ENCODE results near the gene MOV10L1. TPM values are rescaled to one million over a fixed set of nuclear protein-coding genes. Genes with fewer than 3 reads are reported as not detected.

MOV10L1 gene
- total and polyA plus RNA-seq, 9 of the 15 experiments (the other 6 are each of a cell fraction or from before 2014, with no cell fraction given): 0.06 to 0.43 (median 0.15) TPM

DNA sequence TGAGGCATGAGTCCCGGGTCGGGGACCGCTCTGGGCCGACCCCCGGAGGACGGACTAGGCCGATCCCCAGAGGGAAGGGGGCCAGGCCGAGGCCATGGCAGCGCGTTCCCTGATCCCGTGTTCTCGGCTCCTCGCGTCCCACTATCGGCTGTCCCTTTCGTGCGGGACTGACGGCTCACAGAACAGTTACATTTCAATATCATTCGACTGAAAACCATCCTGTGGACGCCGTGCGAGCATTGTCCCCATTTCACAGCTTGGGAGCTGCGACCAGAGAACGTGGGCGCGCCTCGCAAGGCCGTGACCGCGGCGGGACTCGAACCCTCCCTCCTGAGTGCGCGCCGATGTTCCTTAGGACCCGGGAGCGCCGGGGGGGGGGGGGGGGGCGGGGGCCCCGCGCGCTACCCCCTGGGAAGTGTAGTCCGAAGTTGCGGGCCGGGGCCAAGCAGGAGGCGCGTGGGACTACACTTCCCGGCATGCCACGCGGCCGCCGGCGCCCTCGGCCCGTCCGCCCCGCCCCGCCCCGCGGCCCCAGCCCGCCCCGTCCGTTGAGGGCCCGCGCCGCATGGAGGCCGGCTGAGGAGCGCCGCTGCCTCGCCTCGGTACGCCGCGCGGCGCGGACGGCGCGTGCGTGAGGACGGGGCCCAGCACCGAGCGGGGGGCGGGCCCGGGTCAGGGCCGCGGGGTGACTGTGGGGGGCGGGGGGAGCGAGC lies 95.7 kb downstream of the MOV10L1 start, which contains the start of gene TRABD (continued):
- TF ChIP-seq, protein P1, sequence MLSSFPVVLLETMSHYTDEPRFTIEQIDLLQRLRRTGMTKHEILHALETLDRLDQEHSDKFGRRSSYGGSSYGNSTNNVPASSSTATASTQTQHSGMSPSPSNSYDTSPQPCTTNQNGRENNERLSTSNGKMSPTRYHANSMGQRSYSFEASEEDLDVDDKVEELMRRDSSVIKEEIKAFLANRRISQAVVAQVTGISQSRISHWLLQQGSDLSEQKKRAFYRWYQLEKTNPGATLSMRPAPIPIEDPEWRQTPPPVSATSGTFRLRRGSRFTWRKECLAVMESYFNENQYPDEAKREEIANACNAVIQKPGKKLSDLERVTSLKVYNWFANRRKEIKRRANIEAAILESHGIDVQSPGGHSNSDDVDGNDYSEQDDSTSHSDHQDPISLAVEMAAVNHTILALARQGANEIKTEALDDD (IDR thresholded peaks at IDR 0.05): no peak
- TF ChIP-seq PRMT5 (CRISPR knock-in tag; IDR thresholded peaks at IDR 0.05) (no peak), CEBPB (tag; IDR thresholded peaks at IDR 0.05) (no peak), RBFOX2 (IDR thresholded peaks at IDR 0.05; ENCODE audit: low read depth, low read length) (peak; percentile 26; the same call in 1 of the 2 replicates), ZNF217 (CRISPR knock-in tag; IDR thresholded peaks at IDR 0.05) (no peak), CREM (IDR thresholded peaks at IDR 0.05; ENCODE audit: low read depth) (0 out of 2 replicates have a peak, but pooled peaks have one; percentile 34), TAF9B (IDR thresholded peaks at IDR 0.05; ENCODE audit: partially characterized antibody) (no peak), TAF1 (IDR thresholded peaks at IDR 0.05; ENCODE audit: control insufficient read depth, extremely low read depth, insufficient read depth, low read length, severe bottlenecking) (peak; percentile 49), SIX5 (IDR thresholded peaks at IDR 0.05; ENCODE audit: borderline replicate concordance in 1 of 2, insufficient read depth in 1 of 2, low read depth in 1 of 2, low read length in 2 of 2) (peak; percentile 23 to 50; a peak in 1 of 4 replicates), HCFC1 (IDR thresholded peaks at IDR 0.05; ENCODE audit: low read depth, low read length) (peak; percentile 83), JUN (IDR thresholded peaks at IDR 0.05; ENCODE audit: borderline replicate concordance, low read depth, low read length) (no peak), JUN (CRISPR knock-in tag; IDR thresholded peaks at IDR 0.05; ENCODE audit: borderline replicate concordance) (no peak), DNMT1 (IDR thresholded peaks at IDR 0.05) (no peak), MAZ (CRISPR knock-in tag; conservative IDR thresholded peaks at IDR 0.05 in 1 of 2, IDR thresholded peaks at IDR 0.05 in 1 of 2) (peak; percentile 48; a peak in 1 of 4 replicates), NFIC (IDR thresholded peaks at IDR 0.05) (no peak), CBX1 (IDR thresholded peaks at IDR 0.05; ENCODE audit: low read depth) (no peak)
- TF ChIP-seq, protein P2, sequence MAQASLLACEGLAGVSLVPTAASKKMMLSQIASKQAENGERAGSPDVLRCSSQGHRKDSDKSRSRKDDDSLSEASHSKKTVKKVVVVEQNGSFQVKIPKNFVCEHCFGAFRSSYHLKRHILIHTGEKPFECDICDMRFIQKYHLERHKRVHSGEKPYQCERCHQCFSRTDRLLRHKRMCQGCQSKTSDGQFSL (CRISPR knock-in tag; IDR thresholded peaks at IDR 0.05): peak; percentile 95
- TF ChIP-seq, protein P2 (tag; IDR thresholded peaks at IDR 0.05): peak in 1 of 2 experiments; percentile 100; a peak in 2 of 4 replicates
- TF ChIP-seq, protein P3, sequence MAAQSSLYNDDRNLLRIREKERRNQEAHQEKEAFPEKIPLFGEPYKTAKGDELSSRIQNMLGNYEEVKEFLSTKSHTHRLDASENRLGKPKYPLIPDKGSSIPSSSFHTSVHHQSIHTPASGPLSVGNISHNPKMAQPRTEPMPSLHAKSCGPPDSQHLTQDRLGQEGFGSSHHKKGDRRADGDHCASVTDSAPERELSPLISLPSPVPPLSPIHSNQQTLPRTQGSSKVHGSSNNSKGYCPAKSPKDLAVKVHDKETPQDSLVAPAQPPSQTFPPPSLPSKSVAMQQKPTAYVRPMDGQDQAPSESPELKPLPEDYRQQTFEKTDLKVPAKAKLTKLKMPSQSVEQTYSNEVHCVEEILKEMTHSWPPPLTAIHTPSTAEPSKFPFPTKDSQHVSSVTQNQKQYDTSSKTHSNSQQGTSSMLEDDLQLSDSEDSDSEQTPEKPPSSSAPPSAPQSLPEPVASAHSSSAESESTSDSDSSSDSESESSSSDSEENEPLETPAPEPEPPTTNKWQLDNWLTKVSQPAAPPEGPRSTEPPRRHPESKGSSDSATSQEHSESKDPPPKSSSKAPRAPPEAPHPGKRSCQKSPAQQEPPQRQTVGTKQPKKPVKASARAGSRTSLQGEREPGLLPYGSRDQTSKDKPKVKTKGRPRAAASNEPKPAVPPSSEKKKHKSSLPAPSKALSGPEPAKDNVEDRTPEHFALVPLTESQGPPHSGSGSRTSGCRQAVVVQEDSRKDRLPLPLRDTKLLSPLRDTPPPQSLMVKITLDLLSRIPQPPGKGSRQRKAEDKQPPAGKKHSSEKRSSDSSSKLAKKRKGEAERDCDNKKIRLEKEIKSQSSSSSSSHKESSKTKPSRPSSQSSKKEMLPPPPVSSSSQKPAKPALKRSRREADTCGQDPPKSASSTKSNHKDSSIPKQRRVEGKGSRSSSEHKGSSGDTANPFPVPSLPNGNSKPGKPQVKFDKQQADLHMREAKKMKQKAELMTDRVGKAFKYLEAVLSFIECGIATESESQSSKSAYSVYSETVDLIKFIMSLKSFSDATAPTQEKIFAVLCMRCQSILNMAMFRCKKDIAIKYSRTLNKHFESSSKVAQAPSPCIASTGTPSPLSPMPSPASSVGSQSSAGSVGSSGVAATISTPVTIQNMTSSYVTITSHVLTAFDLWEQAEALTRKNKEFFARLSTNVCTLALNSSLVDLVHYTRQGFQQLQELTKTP (IDR thresholded peaks at IDR 0.05; ENCODE audit: low read depth in 1 of 2, partially characterized antibody in 2 of 2): peak in 1 of 2 experiments; percentile 79
- TF ChIP-seq, protein P4, sequence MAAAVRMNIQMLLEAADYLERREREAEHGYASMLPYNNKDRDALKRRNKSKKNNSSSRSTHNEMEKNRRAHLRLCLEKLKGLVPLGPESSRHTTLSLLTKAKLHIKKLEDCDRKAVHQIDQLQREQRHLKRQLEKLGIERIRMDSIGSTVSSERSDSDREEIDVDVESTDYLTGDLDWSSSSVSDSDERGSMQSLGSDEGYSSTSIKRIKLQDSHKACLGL (CRISPR knock-in tag; IDR thresholded peaks at IDR 0.05; ENCODE audit: borderline replicate concordance, poor library complexity, severe bottlenecking): no peak

Measured in K562 (cell line).